ENCODE results near the gene CELSR2.

The CELSR2 gene

GRCh38 chr1:109309347-109309746 lies 60.0 kb downstream of the CELSR2 start:
- DNase-seq, result no peak

DNA sequence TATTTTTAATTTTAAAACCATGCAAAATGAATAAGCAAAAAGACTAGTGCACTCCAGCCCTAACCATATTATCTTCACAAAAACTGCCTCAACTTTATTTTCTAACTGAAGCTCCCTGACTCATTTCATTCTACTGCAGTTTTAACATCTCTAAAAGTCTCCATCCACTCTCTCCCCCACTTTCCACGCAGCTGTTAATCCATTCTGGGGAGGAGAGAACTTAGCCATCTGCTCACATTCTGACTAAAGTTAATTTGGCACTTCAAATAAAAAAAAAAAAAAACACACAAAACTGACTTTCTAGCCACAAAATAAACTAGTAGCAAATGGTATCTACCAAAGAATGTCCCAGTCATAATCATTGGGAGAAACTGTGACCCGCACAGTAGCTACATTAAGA lies 62.9 kb downstream of the CELSR2 start:
- no peak for DNase-seq

- DNase-seq, result no peak
Observed at GRCh38 chr1:109312978-109313775, 63.8 kb downstream of the CELSR2 start.

DNA sequence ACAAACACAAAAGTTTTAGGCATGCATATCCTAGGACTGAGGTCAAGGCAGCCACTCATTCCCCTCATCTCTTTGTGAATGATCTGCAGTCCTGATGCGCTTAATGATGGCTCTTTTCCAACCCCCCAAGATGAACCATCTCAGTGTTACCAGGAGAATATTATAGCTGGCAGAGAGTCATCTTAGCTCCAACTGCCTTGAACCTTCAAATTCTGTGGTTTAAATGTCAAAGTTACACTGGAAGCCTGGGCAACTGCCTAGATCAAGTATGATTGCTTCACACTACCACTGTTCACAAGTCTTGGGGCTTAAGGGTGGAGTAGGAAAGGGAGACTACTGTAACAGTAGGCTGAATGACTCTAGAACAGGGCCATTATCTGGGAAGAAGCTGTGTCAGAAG lies 65.5 kb downstream of the CELSR2 start:
- no peak for DNase-seq

DNA sequence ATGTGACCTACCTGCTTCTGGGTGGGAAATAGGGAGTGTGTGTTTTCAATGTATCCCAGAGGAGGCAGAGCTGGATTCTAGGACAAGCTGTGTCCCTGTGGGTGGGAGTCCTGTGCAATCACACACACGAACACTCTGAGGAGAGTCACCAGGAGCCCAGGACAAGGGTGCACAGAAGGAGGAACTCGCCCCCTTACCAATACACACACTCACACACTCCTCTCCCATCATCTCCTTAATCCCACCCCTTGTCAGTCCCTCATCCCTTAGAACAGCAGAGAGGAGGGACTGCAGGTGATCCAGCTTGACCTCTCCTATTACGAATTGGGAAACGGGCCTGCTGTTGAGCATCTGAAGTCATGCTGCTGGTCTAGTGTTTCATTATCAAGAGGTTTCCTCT lies 65.9 kb downstream of the CELSR2 start:
- no peak for DNase-seq

DNA sequence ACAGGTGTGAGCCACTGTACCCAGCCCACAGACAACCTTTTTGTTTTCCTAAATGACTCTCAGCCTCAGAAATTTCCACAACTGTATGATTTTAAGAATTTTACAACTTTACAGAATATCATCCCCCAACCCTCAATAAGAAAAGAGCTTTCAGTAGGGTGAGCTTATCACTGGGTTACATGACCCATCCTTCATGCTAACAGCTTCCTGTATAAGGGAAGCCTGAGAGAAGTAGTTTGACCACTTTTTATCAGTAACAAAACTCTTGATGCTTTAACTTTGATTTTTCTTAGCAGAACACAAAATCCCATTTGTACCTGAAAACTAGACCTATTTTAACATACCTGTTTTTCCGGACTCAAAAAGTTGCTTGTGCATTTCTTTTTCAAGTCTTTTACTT lies 67.2 kb downstream of the CELSR2 start:
- no peak for DNase-seq

GRCh38 chr1:109319114-109319513 lies 69.8 kb downstream of the CELSR2 start:
- DNase-seq, result no peak

GRCh38 chr1:109322974-109323373 lies 73.6 kb downstream of the CELSR2 start:
- DNase-seq, result no peak

All from activated CD4-positive, CD25-positive, alpha-beta regulatory T cell (primary cell).